Thyroid gland (tissue), 4 donors: ENCODE results near the gene ZFP69B. TPM values are rescaled to one million over a fixed set of nuclear protein-coding genes. Genes with fewer than 3 reads are reported as not detected.

Experiments used
- DNase-seq, 2 donors: peaks; one replicate each; pipeline ENCODE4 v3.0.0-alpha.2; 2019
- H3K27ac ChIP-seq, 3 donors: fragments of 200-600 bp; sonication (generic); 1 replicate in 2 of 3; 2 replicates in 1 of 3; pipeline ENCODE4 v1.5.1; 2016 to 2019; ENCODE audit warnings: mild to moderate bottlenecking in 1 of 3, moderate library complexity in 1 of 3
- H3K27me3 ChIP-seq: fragments of 200-600 bp; sonication (generic); one replicate; pipeline ENCODE4 v1.5.1; 2019
- H3K36me3 ChIP-seq, 2 donors: fragments of 200-600 bp; sonication (generic); one replicate each; pipeline ENCODE4 v1.5.1; 2016 to 2019
- H3K4me1 ChIP-seq, 2 donors: fragments of 200-600 bp; sonication (generic); one replicate each; pipeline ENCODE4 v1.5.1; 2017 to 2019
- H3K4me3 ChIP-seq, 3 donors: fragments of 200-600 bp; sonication (generic); replicated peaks in 1 of 3; 1 replicate in 2 of 3; 2 replicates in 1 of 3; pipeline ENCODE4 v1.5.1; 2016; ENCODE audit warnings: mild to moderate bottlenecking in 1 of 3
- H3K9me3 ChIP-seq: fragments of 200-600 bp; sonication (generic); one replicate; pipeline ENCODE4 v1.5.1; 2017
- CTCF ChIP-seq, 6 experiments: fragments of 200-600 bp in 3 of 6; fragments of 450-650 bp in 3 of 6; sonication (generic) in 3 of 6; IDR thresholded peaks; one replicate each; pipeline ENCODE4 v1.5.1; 2016 to 2019; ENCODE audit warnings: antibody characterized with exemption in 6 of 6, mild to moderate bottlenecking in 2 of 6, inconsistent platforms in 1 of 6, moderate library complexity in 1 of 6
- POLR2A ChIP-seq, 2 donors: fragments of 450-650 bp; IDR thresholded peaks; one replicate each; pipeline ENCODE4 v1.6.1; 2017; ENCODE audit warnings: antibody characterized with exemption in 2 of 2, mild to moderate bottlenecking in 2 of 2, moderate library complexity in 1 of 2
- WGBS, 2 donors: methylation state at CpG; one replicate each; pipeline ENCODE4 v1.1.5; 2017; 5-methylcytosine and 5-hydroxymethylcytosine counted together
- intact Hi-C: fragments of 100-400 bp; cut with DNase I; formaldehyde crosslinking; loops from one replicate; pipeline ENCODE4 v1.15.1; 2023
- total RNA-seq, 4 donors: library from RNA; depleted of rRNA; stranded (reverse); fragments of >200 nt; gene quantifications; one replicate each; pipeline ENCODE4 v1.2.3, GENCODE V29; 2016

The ZFP69B gene
- total RNA-seq, 4 donors from 2014 or later, result 0.40 to 1.0 TPM; not detected in 2

DNA sequence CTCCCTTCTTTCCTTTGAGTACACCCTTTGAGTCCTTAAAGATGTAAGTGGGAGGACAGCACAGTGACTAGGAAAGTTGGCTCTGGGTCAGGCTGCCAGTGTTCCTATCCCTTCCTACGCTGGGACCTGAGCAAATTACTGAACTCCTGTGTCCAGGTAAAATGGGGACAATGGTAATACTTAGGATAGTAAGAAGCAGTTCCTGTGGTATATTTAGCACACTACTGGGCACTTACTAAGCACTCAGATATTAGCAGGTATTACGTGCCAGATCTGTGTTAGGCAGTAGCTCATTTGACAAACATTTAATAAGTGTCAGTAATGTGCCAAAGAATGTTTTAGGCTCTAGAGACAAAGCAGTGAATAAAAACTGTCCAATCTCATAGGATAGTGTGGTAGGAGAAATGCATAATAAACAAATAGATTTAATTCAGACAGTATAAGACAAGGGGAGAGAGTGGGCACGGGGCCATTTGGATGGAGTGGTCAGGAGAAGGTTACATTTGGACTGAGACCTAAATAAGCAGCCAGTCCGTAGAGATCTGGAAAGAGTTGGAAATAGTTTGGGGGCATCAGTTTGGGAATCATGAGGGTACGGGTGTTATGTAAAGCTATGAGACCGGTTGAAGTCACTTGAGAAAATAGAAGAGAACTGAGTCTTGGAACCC is 26.2 kb upstream of the ZFP69B start:
- no peaks in the 10 kb centered on the region for H3K36me3 ChIP-seq
- H3K27ac ChIP-seq, result no peak overlapping the region
- WGBS, 2 donors, result 92 to 94% methylated on average over 6 of the region's 6 CpGs
- H3K27me3 ChIP-seq, result no peaks in the 10 kb centered on the region
- H3K4me3 ChIP-seq, result no peak overlapping the region
- no peaks in the 10 kb centered on the region for H3K9me3 ChIP-seq
- TF ChIP-seq POLR2A (IDR thresholded peaks at IDR 0.05) (no peak), CTCF (IDR thresholded peaks at IDR 0.05) (no peak)
- H3K4me1 ChIP-seq, result no peaks in the 10 kb centered on the region
- no peak for DNase-seq
- intact Hi-C loops, result no loop called here

- Histone ChIP-seq H3K9me3 (no peaks in the 10 kb centered on the region), H3K27ac (no peak overlapping the region), H3K4me1 (no peaks in the 10 kb centered on the region), H3K27me3 (no peaks in the 10 kb centered on the region), H3K4me3 (no peak overlapping the region), H3K36me3 (no peaks in the 10 kb centered on the region)
- TF ChIP-seq POLR2A (IDR thresholded peaks at IDR 0.05) (no peak), CTCF (IDR thresholded peaks at IDR 0.05) (no peak)
- WGBS, 2 donors, result 69 to 81% methylated on average over 4 of the region's 4 CpGs
- DNase-seq, result no peak
- intact Hi-C loops, result no loop called here
Observed at GRCh38 chr1:40425198-40425597, 25.1 kb upstream of the ZFP69B start.

- Histone ChIP-seq H3K27me3 (no peaks in the 10 kb centered on the region), H3K4me1 (no peaks in the 10 kb centered on the region), H3K36me3 (no peaks in the 10 kb centered on the region), H3K4me3 (no peak overlapping the region), H3K27ac (no peak overlapping the region), H3K9me3 (no peaks in the 10 kb centered on the region)
- intact Hi-C loops, result no loop called here
- no peak for DNase-seq
- no peak for TF ChIP-seq POLR2A (IDR thresholded peaks at IDR 0.05)
- no peak for TF ChIP-seq CTCF (IDR thresholded peaks at IDR 0.05)
Observed at GRCh38 chr1:40431385-40431784, 18.9 kb upstream of the ZFP69B start.

DNA sequence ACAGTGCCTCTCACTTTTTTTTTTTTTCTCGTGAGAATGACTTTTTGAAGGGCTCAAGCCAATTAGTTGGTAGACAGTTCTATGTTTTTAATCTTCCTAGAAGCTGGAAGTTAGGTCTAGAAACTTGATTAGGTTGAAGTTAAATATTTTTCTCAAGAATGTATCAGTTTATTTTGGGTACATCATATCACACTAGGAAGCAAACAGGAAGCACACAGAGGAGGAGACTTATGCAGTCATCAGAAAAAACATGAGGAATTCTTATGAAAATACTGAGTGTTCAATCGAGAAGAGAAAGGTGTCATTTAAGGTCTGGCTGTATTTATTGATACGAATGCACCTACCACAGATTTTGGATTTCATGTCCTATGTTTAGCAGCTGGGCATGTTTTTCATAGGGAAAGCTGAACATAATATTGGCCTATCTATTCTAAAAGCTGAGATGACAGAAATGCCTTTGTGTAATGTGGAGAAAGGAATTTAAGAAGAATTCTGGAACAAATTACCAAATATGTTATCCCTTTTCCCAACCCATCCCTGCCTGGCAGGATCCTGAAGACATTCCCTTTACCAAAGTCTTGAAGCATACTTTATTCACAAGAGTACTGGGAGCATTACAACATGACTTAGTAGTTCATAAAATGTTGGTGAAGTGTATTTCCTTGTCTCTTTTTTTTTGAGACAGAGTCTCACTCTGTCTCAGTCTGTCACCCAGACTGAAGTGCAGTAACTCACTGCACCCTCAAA is 17.5 kb upstream of the ZFP69B start:
- H3K4me3 ChIP-seq, result no peak overlapping the region
- no peaks in the 10 kb centered on the region for H3K36me3 ChIP-seq
- H3K9me3 ChIP-seq, result no peaks in the 10 kb centered on the region
- no peaks in the 10 kb centered on the region for H3K27me3 ChIP-seq
- H3K4me1 ChIP-seq, result no peaks in the 10 kb centered on the region
- no peak overlapping the region for H3K27ac ChIP-seq
- intact Hi-C loops, result no loop called here
- TF ChIP-seq POLR2A (IDR thresholded peaks at IDR 0.05), result no peak
- no peak for TF ChIP-seq CTCF (IDR thresholded peaks at IDR 0.05)
- no peak for DNase-seq
- WGBS, 2 donors, result 66 to 77% methylated on average over 3 of the region's 3 CpGs

- Histone ChIP-seq H3K9me3 (no peaks in the 10 kb centered on the region), H3K4me3 (no peak overlapping the region), H3K27ac (no peak overlapping the region), H3K4me1 (peaks cover 0 to 4% of the 10 kb centered on the region in 2 donors), H3K27me3 (no peaks in the 10 kb centered on the region), H3K36me3 (no peaks in the 10 kb centered on the region)
- no peak for TF ChIP-seq POLR2A (IDR thresholded peaks at IDR 0.05)
- no peak for TF ChIP-seq CTCF (IDR thresholded peaks at IDR 0.05)
- WGBS, 2 donors, result 88 to 89% methylated on average over 5 of the region's 5 CpGs
- no peak for DNase-seq
- intact Hi-C loops, result no loop called here
Observed at GRCh38 chr1:40435471-40435870, 14.8 kb upstream of the ZFP69B start.
